ENCODE results near the gene MTMR10. TPM values are rescaled to one million over a fixed set of nuclear protein-coding genes. Genes with fewer than 3 reads are reported as not detected.

Gene MTMR10
- total RNA-seq, result 10 to 100 TPM in 1 of 2 experiments, 1 to 10 TPM in 1; 9.7 to 10.5 TPM

GRCh38 chr15:30991255-30992235 lies at the start of gene MTMR10:
Gene MTMR10 (minus strand): TSS chr15:30991628. CDS start chr15:30991506, 122 bp downstream.
- Mint-ChIP-seq H3K36me3 (ENCODE audit: low read depth) (peaks cover 5% of the 10 kb centered on the region), H3K9me3 (no peaks in the 10 kb centered on the region), H3K4me3 (peak within 1 kb of the TSS; percentile 92), H3K27me3 (ENCODE audit: low read depth) (no peaks in the 10 kb centered on the region), H3K27ac (peak within 1 kb of the TSS; percentile 77), H3K4me1 (ENCODE audit: low read depth) (peaks cover 30% of the 10 kb centered on the region)
- intact Hi-C loops (cut with micrococcal nuclease), result loop anchor here (1.0 to 5.0 kb wide), 5 partner anchors 23 to 446 kb away; partner anchors contain the start of genes ARHGAP11B, FAN1 and KLF13
- CTCF ChIA-PET, result interaction anchor here (0.8 kb wide), 1 partner anchor 21 kb away, joined by 3 read pairs; no protein-coding TSS in a partner anchor
- peak; percentile 65 for DNase-seq

GRCh38 chr15:31040611-31041010 lies 49.2 kb upstream of the MTMR10 start:
- DNase-seq, result no peak
- Mint-ChIP-seq H3K9me3 (no peaks in the 10 kb centered on the region), H3K4me1 (ENCODE audit: low read depth) (no peaks in the 10 kb centered on the region), H3K27ac (no peak overlapping the region), H3K27me3 (ENCODE audit: low read depth) (no peaks in the 10 kb centered on the region), H3K36me3 (ENCODE audit: low read depth) (no peaks in the 10 kb centered on the region), H3K4me3 (no peak overlapping the region)
- intact Hi-C loops (cut with micrococcal nuclease), result no loop called here
- CTCF ChIA-PET, result no interaction called here

- Mint-ChIP-seq H3K27me3 (ENCODE audit: low read depth) (no peaks in the 10 kb centered on the region), H3K4me3 (no peak overlapping the region), H3K27ac (no peak overlapping the region), H3K4me1 (ENCODE audit: low read depth) (no peaks in the 10 kb centered on the region), H3K36me3 (ENCODE audit: low read depth) (no peaks in the 10 kb centered on the region), H3K9me3 (no peaks in the 10 kb centered on the region)
- DNase-seq, result no peak
- CTCF ChIA-PET, result no interaction called here
- intact Hi-C loops (cut with micrococcal nuclease), result no loop called here
These were observed 48.5 kb upstream of the MTMR10 start for GRCh38 chr15:31039961-31040360.

GRCh38 chr15:31037731-31038477 lies 46.5 kb upstream of the MTMR10 start:
- Mint-ChIP-seq H3K9me3 (no peaks in the 10 kb centered on the region), H3K27ac (no peak overlapping the region), H3K4me3 (no peak overlapping the region), H3K27me3 (ENCODE audit: low read depth) (no peaks in the 10 kb centered on the region), H3K36me3 (ENCODE audit: low read depth) (no peaks in the 10 kb centered on the region), H3K4me1 (ENCODE audit: low read depth) (no peaks in the 10 kb centered on the region)
- CTCF ChIA-PET, result interaction anchor here (0.5 kb wide), 1 partner anchor 94 kb away, joined by 6 read pairs; no protein-coding TSS in a partner anchor
- intact Hi-C loops (cut with micrococcal nuclease), result no loop called here
- no peak for DNase-seq

- Mint-ChIP-seq H3K9me3 (no peaks in the 10 kb centered on the region), H3K27ac (no peak overlapping the region), H3K27me3 (ENCODE audit: low read depth) (no peaks in the 10 kb centered on the region), H3K4me3 (no peak overlapping the region), H3K4me1 (ENCODE audit: low read depth) (no peaks in the 10 kb centered on the region), H3K36me3 (ENCODE audit: low read depth) (no peaks in the 10 kb centered on the region)
- DNase-seq, result no peak
- CTCF ChIA-PET, result no interaction called here
- intact Hi-C loops (cut with micrococcal nuclease), result no loop called here
These were observed 45.4 kb upstream of the MTMR10 start for GRCh38 chr15:31036783-31037182.

- Mint-ChIP-seq H3K9me3 (no peaks in the 10 kb centered on the region), H3K27me3 (ENCODE audit: low read depth) (no peaks in the 10 kb centered on the region), H3K4me1 (ENCODE audit: low read depth) (no peaks in the 10 kb centered on the region), H3K4me3 (no peak overlapping the region), H3K36me3 (ENCODE audit: low read depth) (no peaks in the 10 kb centered on the region), H3K27ac (no peak overlapping the region)
- no peak for DNase-seq
- CTCF ChIA-PET, result interaction anchor here (0.6 kb wide), 1 partner anchor 124 kb away, joined by 5 read pairs; no protein-coding TSS in a partner anchor
- intact Hi-C loops (cut with micrococcal nuclease), result no loop called here
These were observed 44.2 kb upstream of the MTMR10 start for GRCh38 chr15:31035610-31036009.

GRCh38 chr15:31034152-31034551 lies 42.7 kb upstream of the MTMR10 start:
- Mint-ChIP-seq H3K9me3 (no peaks in the 10 kb centered on the region), H3K4me3 (no peak overlapping the region), H3K4me1 (ENCODE audit: low read depth) (no peaks in the 10 kb centered on the region), H3K27me3 (ENCODE audit: low read depth) (peaks cover 1% of the 10 kb centered on the region), H3K36me3 (ENCODE audit: low read depth) (no peaks in the 10 kb centered on the region), H3K27ac (no peak overlapping the region)
- intact Hi-C loops (cut with micrococcal nuclease), result no loop called here
- DNase-seq, result no peak
- CTCF ChIA-PET, result no interaction called here

- intact Hi-C loops (cut with micrococcal nuclease), result no loop called here
- Mint-ChIP-seq H3K27ac (no peak overlapping the region), H3K9me3 (no peaks in the 10 kb centered on the region), H3K4me1 (ENCODE audit: low read depth) (no peaks in the 10 kb centered on the region), H3K4me3 (no peak overlapping the region), H3K27me3 (ENCODE audit: low read depth) (peaks cover 9% of the 10 kb centered on the region), H3K36me3 (ENCODE audit: low read depth) (no peaks in the 10 kb centered on the region)
- DNase-seq, result no peak
- CTCF ChIA-PET, result no interaction called here
These were observed 41.5 kb upstream of the MTMR10 start for GRCh38 chr15:31032961-31033371.

- H3K4me3 Mint-ChIP-seq, result no peak overlapping the region
- H3K4me1 Mint-ChIP-seq (ENCODE audit: low read depth), result no peaks in the 10 kb centered on the region
- intact Hi-C loops (cut with micrococcal nuclease), result no loop called here
- no peak for DNase-seq
- H3K9me3 Mint-ChIP-seq, result no peaks in the 10 kb centered on the region
- H3K27ac Mint-ChIP-seq, result no peak overlapping the region
- CTCF ChIA-PET, result no interaction called here
- H3K27me3 Mint-ChIP-seq (ENCODE audit: low read depth), result peaks cover 11% of the 10 kb centered on the region
- H3K36me3 Mint-ChIP-seq (ENCODE audit: low read depth), result no peaks in the 10 kb centered on the region
These were observed 40.1 kb upstream of the MTMR10 start for GRCh38 chr15:31031471-31032067.

GRCh38 chr15:31027910-31028578 lies 36.6 kb upstream of the MTMR10 start:
- CTCF ChIA-PET, result interaction anchor here (2.1 kb wide), 1 partner anchor 101 kb away, joined by 7 read pairs; no protein-coding TSS in a partner anchor
- intact Hi-C loops (cut with micrococcal nuclease), result no loop called here
- no peak overlapping the region for H3K4me3 Mint-ChIP-seq
- H3K27ac Mint-ChIP-seq, result no peak overlapping the region
- peaks cover 14% of the 10 kb centered on the region for H3K27me3 Mint-ChIP-seq (ENCODE audit: low read depth)
- H3K9me3 Mint-ChIP-seq, result no peaks in the 10 kb centered on the region
- no peaks in the 10 kb centered on the region for H3K4me1 Mint-ChIP-seq (ENCODE audit: low read depth)
- no peaks in the 10 kb centered on the region for H3K36me3 Mint-ChIP-seq (ENCODE audit: low read depth)
- no peak for DNase-seq

- no peak overlapping the region for H3K4me3 Mint-ChIP-seq
- CTCF ChIA-PET, result no interaction called here
- no peaks in the 10 kb centered on the region for H3K9me3 Mint-ChIP-seq
- intact Hi-C loops (cut with micrococcal nuclease), result no loop called here
- no peak overlapping the region for H3K27ac Mint-ChIP-seq
- no peak for DNase-seq
- H3K27me3 Mint-ChIP-seq (ENCODE audit: low read depth), result peaks cover 14% of the 10 kb centered on the region
- H3K4me1 Mint-ChIP-seq (ENCODE audit: low read depth), result no peaks in the 10 kb centered on the region
- no peaks in the 10 kb centered on the region for H3K36me3 Mint-ChIP-seq (ENCODE audit: low read depth)
These were observed 34.6 kb upstream of the MTMR10 start for GRCh38 chr15:31025996-31026395.

GRCh38 chr15:31024979-31025378 lies 33.6 kb upstream of the MTMR10 start:
- H3K4me3 Mint-ChIP-seq, result no peak overlapping the region
- H3K27ac Mint-ChIP-seq, result no peak overlapping the region
- CTCF ChIA-PET, result no interaction called here
- H3K27me3 Mint-ChIP-seq (ENCODE audit: low read depth), result peaks cover 14% of the 10 kb centered on the region
- DNase-seq, result no peak
- H3K9me3 Mint-ChIP-seq, result no peaks in the 10 kb centered on the region
- no peaks in the 10 kb centered on the region for H3K4me1 Mint-ChIP-seq (ENCODE audit: low read depth)
- intact Hi-C loops (cut with micrococcal nuclease), result no loop called here
- no peaks in the 10 kb centered on the region for H3K36me3 Mint-ChIP-seq (ENCODE audit: low read depth)
